NCI-H1694 (cell line): ENCODE data around the gene OR12D2.
"Not testable (repeated sequence)": the region's sequence is repeated elsewhere in the genome, so short reads cannot be mapped to it uniquely, and the experiment has no call there.

Experiments
- DNase-seq: peaks from one replicate; lab custom pipeline; 2025; lab: John Stamatoyannopoulos, UW

Gene OR12D2, protein sequence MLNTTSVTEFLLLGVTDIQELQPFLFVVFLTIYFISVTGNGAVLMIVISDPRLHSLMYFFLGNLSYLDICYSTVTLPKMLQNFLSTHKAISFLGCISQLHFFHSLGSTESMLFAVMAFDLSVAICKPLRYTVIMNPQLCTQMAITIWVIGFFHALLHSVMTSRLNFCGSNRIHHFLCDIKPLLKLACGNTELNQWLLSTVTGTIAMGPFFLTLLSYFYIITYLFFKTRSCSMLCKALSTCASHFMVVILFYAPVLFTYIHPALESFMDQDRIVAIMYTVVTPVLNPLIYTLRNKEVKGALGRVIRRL

DNA sequence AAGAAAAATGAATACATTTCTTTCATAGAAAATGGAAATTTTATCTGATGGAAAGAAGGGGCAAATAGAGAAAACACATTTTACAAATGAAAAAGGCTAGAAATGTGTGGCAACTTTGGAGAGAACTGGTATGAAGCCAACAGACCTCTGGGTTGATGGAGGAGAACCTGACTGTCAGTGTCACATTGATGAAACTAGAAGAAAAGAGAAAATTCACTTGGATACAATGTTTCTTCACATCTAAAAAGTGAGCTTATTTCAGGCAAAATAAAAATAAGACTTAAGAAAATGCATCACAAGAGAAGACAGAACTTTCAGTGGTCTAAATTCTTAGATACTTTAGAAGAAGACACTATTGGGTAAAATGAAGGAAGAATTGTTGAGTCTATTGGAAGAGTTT is at the start of gene OR12D2:
OR12D2 (plus strand) TSS at position 301 of the 400 bp plus-strand sequence. CDS start 1,069 bp downstream, outside the sequence.
- DNase-seq, result no peak

- not testable (repeated sequence) for DNase-seq
Measured at GRCh38 chr6:29349348-29349747, 46.1 kb upstream of the OR12D2 start.

DNA sequence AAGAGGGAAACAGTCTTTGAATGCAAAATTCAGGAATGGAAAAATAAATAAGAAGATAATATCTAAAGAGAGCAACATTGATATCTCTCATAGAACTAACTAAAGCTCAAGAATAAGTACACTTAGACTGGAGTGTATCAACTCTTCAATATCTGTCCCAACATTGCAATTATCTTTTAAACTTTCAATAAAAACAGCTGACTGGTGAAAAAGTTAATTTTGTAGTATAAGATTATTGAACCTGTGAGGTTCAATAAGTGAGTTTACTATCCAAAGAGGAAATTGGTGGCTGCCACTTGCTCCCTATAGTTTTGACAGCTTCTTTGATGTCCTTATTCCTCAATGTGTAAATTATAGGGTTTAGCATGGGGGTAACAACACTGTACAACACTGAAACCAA is 40.5 kb upstream of the OR12D2 start:
- no peak for DNase-seq

DNA sequence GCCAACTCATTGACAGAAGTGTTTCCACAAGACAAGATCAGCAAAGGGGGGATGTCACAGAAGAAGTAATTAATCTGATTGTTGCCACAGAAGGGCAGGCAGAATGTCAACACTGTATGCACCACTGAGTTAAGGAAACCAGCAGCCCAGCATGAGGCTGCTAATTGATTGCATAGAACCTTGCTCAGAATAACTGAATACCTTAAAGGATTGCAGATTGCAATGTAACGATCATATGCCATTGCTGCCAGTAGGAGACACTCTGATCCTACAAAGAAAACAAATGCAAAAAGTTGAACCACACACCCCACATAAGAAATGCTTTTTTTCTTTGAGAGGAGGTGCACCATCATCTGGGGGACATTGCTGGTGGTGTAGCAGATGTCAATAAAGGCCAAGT is 39.8 kb upstream of the OR12D2 start:
- no peak for DNase-seq

DNA sequence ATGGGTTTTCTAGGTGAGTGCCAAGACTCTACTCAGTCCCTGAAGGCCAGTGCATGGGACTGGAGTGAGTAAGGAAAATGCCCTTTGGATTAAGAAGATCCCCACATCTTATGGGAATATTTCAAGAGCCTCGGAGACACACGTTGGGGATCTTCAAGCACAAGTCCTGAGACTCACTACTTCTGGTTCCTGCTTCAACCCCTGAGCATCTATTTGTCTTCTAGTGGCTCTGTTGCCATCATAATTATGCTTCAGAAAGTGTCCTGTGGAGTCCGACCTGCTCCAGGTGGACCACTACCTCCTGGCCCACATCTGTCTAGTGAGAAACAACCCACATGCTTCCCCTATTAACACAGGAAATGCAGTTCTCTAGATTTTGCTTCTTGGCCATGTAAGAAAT is 26.7 kb upstream of the OR12D2 start, which contains the start of gene OR5V1:
OR5V1 (minus strand) TSS at position 101 of the 400 bp plus-strand sequence. CDS start 12,670 bp downstream, outside the sequence.
- no peak for DNase-seq

DNA sequence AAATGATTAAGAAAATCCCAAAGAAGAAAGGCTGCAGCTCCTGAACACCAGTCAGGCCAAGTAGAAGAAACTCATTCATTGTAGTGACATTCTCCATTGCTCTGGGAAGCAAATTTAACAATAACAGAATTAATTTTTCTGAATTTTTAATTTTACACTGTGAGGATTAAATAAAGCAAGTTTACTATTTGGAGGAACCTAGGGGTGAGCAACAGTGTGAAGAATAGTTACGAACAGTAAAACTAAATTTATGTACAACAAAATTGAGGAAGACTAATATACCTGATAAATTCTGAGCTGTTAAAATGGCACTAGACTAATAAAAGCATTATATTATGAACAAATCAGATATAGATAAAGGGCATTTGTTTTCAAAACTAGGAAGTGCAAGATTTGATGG is 20.2 kb upstream of the OR12D2 start, which contains the start of gene OR12D3:
OR12D3 (minus strand) TSS at position 101 of the 400 bp plus-strand sequence; CDS start at position 97, 4 bp downstream.
- no peak for DNase-seq

DNA sequence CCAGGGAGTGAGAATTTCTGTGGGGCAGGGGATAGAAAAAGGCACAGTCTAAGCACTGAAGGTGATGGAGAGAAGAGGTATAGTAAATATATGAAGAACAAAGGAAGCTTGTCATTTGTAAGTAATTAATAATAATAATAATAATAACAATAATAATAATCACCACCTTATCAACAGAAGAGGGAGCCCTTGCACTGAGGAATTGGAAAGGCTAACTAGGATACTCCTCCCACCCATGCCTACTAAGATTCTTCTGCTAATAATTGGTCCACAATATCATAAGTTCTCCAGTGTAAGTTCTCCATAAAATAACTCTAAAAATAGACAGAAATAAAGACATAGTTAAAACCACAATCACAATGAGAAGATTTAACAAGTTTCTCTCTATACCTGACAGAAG is 19.4 kb upstream of the OR12D2 start:
- DNase-seq, result no peak

DNA sequence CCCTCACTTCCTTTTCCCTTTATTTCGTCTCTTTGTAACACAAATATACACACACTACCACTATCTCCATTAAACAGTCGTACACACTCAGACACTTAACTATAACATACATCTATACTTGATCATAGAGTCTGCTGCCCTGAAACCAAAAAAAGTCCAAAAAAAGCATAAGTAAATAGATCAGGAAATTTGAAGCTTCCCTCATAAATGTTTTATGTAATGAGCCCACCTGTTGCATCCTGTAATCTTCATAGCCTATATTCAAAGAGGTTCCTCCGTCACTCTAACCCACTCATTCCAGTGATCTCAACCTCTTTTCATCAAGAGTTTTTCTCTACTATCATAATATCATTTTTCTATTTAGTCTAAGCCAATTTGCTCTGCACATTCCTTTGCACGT is 6.9 kb upstream of the OR12D2 start:
- DNase-seq, result no peak

GRCh38 chr6:29399525-29399924 is 4.1 kb downstream of the OR12D2 start:
- DNase-seq, result no peak

- no peak for DNase-seq
Measured at GRCh38 chr6:29403801-29404200, 8.4 kb downstream of the OR12D2 start.

- no peak for DNase-seq
Measured at GRCh38 chr6:29414588-29414987, 19.2 kb downstream of the OR12D2 start, which contains the start of gene OR12D1. Gene OR12D1 (plus strand): TSS chr6:29414928.

- no peak for DNase-seq
Measured at GRCh38 chr6:29419516-29419915, 24.1 kb downstream of the OR12D2 start.

GRCh38 chr6:29424168-29424567 is 28.7 kb downstream of the OR12D2 start:
- no peak for DNase-seq

- DNase-seq, result no peak
Measured at GRCh38 chr6:29424575-29424974, 29.1 kb downstream of the OR12D2 start.

- DNase-seq, result no peak
Measured at GRCh38 chr6:29425075-29425474, 29.6 kb downstream of the OR12D2 start.

- DNase-seq, result no peak
Measured at GRCh38 chr6:29426654-29427053, 31.2 kb downstream of the OR12D2 start.

DNA sequence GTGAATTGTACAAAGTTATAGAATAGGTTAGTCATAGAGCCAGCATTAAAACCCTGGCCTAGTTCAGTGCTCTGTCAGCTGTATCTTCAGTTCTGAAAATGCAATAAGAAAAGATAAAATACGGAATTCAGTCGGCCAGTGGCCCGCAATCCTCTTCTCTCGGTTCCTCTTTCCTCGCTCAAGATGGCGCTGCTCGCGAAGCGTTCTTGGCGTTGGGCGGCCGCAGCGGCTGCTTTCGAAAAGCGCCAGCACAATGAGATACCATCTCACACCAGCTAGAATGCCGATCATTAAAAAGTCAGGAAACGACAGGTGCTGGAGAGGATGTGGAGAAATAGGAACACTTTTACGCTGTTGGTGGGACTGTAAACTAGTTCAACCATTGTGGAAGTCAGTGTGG is 41.3 kb downstream of the OR12D2 start:
- DNase-seq, result not testable (repeated sequence)

GRCh38 chr6:29439006-29439405 is 43.6 kb downstream of the OR12D2 start, which contains the start of gene OR10C1:
Gene OR10C1 (plus strand): TSS chr6:29439306. CDS start chr6:29440016, 710 bp downstream.
- DNase-seq, result no peak

GRCh38 chr6:29442719-29443118 is 47.3 kb downstream of the OR12D2 start:
- no peak for DNase-seq

DNA sequence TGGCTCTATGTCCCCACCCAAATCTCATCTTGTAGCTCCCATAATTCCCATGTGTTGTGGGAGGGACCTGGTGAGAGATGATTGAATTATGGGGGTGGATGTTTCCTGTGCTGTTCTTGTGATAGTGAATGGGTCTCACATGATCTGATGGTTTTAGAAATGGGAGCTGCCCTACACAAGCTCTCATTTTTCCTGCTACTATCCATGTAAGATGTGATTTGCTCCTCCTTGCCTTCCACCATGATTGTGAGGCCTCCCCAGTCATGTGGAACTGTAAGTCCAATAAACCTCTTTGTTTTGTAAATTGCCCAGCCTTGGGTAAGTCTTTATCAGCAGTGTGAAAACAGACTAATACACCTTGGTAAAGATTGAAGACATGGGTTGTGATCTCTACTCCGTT is 48.6 kb downstream of the OR12D2 start:
- DNase-seq, result not testable (repeated sequence)
